ENCODE data around the gene AFF2. TPM values are rescaled to one million over a fixed set of nuclear protein-coding genes. Genes with fewer than 3 reads are reported as not detected.

Gene AFF2
- total and polyA plus RNA-seq, 4 experiments from 2014 or later = 0.03 to 1.0 (median 0.90) TPM; not detected in 1

DNA sequence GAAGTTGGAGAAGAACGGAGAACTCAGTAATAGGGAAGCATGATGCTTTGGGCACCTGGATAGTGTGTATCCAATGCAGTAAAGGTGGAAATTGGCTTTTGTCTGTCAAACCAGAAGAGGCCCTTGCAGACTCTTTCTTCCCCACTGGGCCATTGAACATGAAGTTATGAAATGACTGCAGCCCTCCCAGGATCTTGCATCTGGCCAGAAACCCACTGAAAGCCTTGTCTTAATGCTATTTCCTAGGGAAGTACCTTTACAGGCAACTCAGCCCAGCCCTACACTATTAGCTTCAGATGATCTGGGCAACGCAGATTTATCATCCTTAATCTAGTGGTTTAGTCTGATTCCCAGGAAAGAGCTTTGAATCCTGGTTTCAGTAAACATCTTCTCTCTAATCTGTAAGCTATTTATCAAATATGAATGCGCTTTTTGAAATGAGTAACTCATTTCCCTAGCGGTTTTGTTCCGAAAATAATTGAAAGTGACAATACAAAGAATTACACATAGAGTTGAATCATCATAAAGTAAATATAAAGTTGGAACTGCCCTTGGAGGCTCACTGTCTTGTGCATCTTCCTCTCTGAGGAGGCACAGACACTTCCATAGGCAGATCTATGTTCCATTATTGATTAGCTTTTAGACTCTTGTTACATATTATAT is 540.6 kb downstream of the AFF2 start:
- intact Hi-C loops (cut with micrococcal nuclease) = no loop called here
- H3K27me3 Mint-ChIP-seq = no peaks in the 10 kb centered on the region

DNA sequence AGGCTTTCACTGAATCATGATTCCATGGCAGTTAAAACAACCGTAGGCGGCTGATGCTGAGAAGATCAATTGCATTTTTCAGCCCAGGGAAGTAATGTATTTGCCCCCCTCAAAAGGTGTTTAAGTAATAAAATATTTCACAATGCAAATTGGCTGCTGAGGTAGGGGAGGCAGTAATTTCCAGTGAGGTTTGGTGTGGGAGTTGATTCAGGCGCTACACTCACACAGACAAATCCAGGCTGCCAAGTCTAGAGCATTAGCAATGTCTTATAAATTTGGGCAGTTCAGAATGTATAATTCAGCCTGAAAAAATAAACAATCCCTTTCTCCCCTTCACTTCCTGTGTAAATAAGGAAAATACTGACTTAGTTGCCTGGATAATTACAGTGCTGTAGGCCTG is 543.0 kb downstream of the AFF2 start:
- POLR2A ChIA-PET (ENCODE audit: partially characterized antibody) = no interaction called here
- no peak for DNase-seq
- H3K4me1 ChIP-seq (ENCODE audit: insufficient read depth, low read length) = no peaks in the 10 kb centered on the region

More for the DNA sequence above, 540.6 kb downstream of the AFF2 start:
- Mint-ChIP-seq H3K27ac (no peak overlapping the region), H3K36me3 (no peaks in the 10 kb centered on the region), H3K9me3 (no peaks in the 10 kb centered on the region), H3K4me3 (no peak overlapping the region), H3K4me1 (no peaks in the 10 kb centered on the region)
- Histone ChIP-seq H3K36me3 (ENCODE audit: insufficient read depth, low read length) (no peaks in the 10 kb centered on the region), H3K27ac (ENCODE audit: low read depth, low read length) (no peak overlapping the region), H3K9me3 (ENCODE audit: control insufficient read depth in 1 of 2, low read length in 2 of 2) (no peaks in the 10 kb centered on the region), H3K4me1 (ENCODE audit: insufficient read depth, low read length) (no peaks in the 10 kb centered on the region), H3K4me3 (ENCODE audit: low read length in 2 of 2) (no peak overlapping the region), H3K27me3 (ENCODE audit: insufficient read depth, low read length) (no peaks in the 10 kb centered on the region)
- ChIA-PET CTCF (ENCODE audit: partially characterized antibody) (no interaction called here), POLR2A (ENCODE audit: partially characterized antibody) (no interaction called here)
- DNase-seq = no peak

DNA sequence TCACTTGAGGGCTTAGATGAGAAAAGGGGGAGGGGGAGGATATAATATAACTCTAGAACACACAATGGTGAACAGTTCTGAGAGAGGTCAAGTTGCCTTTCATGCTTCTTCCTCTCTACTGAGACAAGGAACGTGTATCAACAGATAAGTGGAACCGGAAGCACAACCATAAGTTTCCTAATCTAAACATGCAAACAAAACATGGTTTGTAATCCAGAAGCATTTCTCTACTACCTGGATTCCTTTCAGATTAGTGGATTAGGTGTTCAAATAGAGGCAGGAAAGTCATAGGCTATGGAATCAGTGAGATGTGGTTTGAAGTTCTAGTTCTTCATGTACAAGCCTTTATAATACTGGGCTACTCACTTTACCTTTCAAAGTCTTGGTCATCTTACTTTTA is 544.1 kb downstream of the AFF2 start:
- Mint-ChIP-seq H3K9me3 (no peaks in the 10 kb centered on the region), H3K4me1 (no peaks in the 10 kb centered on the region), H3K4me3 (no peak overlapping the region), H3K27me3 (no peaks in the 10 kb centered on the region), H3K27ac (no peak overlapping the region), H3K36me3 (no peaks in the 10 kb centered on the region)
- Histone ChIP-seq H3K9me3 (ENCODE audit: control insufficient read depth in 1 of 2, low read length in 2 of 2) (no peaks in the 10 kb centered on the region), H3K27ac (ENCODE audit: low read depth, low read length) (no peak overlapping the region), H3K4me1 (ENCODE audit: insufficient read depth, low read length) (no peaks in the 10 kb centered on the region), H3K4me3 (ENCODE audit: low read length in 2 of 2) (no peak overlapping the region), H3K27me3 (ENCODE audit: insufficient read depth, low read length) (no peaks in the 10 kb centered on the region), H3K36me3 (ENCODE audit: insufficient read depth, low read length) (no peaks in the 10 kb centered on the region)
- no peak for DNase-seq
- CTCF ChIA-PET (ENCODE audit: partially characterized antibody) = no interaction called here
- intact Hi-C loops (cut with micrococcal nuclease) = no loop called here
- POLR2A ChIA-PET (ENCODE audit: partially characterized antibody) = no interaction called here

More for the DNA sequence above, 543.0 kb downstream of the AFF2 start:
- Mint-ChIP-seq H3K27ac (no peak overlapping the region), H3K27me3 (no peaks in the 10 kb centered on the region), H3K9me3 (no peaks in the 10 kb centered on the region), H3K4me1 (no peaks in the 10 kb centered on the region), H3K36me3 (no peaks in the 10 kb centered on the region), H3K4me3 (no peak overlapping the region)
- Histone ChIP-seq H3K4me3 (ENCODE audit: low read length in 2 of 2) (no peak overlapping the region), H3K9me3 (ENCODE audit: control insufficient read depth in 1 of 2, low read length in 2 of 2) (no peaks in the 10 kb centered on the region), H3K27me3 (ENCODE audit: insufficient read depth, low read length) (no peaks in the 10 kb centered on the region), H3K36me3 (ENCODE audit: insufficient read depth, low read length) (no peaks in the 10 kb centered on the region), H3K27ac (ENCODE audit: low read depth, low read length) (no peak overlapping the region)
- CTCF ChIA-PET (ENCODE audit: partially characterized antibody) = no interaction called here
- intact Hi-C loops (cut with micrococcal nuclease) = no loop called here

DNA sequence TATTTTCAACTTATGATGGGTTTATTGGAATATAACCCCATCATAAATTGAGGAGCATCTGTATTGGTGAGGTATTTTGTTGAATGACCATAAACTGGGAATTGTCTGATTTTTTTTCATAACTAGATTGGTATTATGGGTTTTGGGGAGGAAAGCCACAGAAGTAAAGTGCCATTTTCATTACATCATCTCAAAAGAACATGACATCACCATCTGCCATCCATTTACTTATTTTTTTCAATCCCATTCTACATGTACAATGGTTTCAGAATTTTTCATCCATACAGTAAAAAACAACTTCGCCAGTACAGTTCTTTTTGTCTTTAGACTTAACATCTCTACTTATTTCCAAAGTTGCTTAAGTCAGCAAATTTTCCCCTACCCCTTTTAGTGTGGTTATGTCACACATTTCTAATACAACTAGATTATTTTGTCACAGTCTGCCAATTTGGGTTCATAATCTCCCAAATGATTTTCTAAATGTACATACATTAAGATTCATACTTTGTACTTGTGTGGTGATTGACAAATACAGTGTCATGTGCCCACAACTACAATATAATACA is 545.3 kb downstream of the AFF2 start:
- H3K9me3 ChIP-seq (ENCODE audit: control insufficient read depth in 1 of 2, low read length in 2 of 2) = no peaks in the 10 kb centered on the region
- ChIA-PET POLR2A (ENCODE audit: partially characterized antibody) (no interaction called here), CTCF (ENCODE audit: partially characterized antibody) (no interaction called here)
- H3K27ac Mint-ChIP-seq = no peak overlapping the region
- H3K4me3 Mint-ChIP-seq = no peak overlapping the region
- no peaks in the 10 kb centered on the region for H3K4me1 Mint-ChIP-seq
- intact Hi-C loops (cut with micrococcal nuclease) = no loop called here
- no peaks in the 10 kb centered on the region for H3K27me3 Mint-ChIP-seq
- no peaks in the 10 kb centered on the region for H3K4me1 ChIP-seq (ENCODE audit: insufficient read depth, low read length)
- no peaks in the 10 kb centered on the region for H3K36me3 ChIP-seq (ENCODE audit: insufficient read depth, low read length)
- no peaks in the 10 kb centered on the region for H3K9me3 Mint-ChIP-seq
- H3K36me3 Mint-ChIP-seq = no peaks in the 10 kb centered on the region
- no peak for DNase-seq
- H3K27ac ChIP-seq (ENCODE audit: low read depth, low read length) = no peak overlapping the region
- H3K4me3 ChIP-seq (ENCODE audit: low read length in 2 of 2) = no peak overlapping the region
- H3K27me3 ChIP-seq (ENCODE audit: insufficient read depth, low read length) = no peaks in the 10 kb centered on the region

All from CD4-positive, alpha-beta memory T cell (primary cell).